ENCODE results near the gene ZBTB3. TPM values are rescaled to one million over a fixed set of nuclear protein-coding genes. Genes with fewer than 3 reads are reported as not detected.

Gene ZBTB3
- total and polyA plus RNA-seq, 9 of the 15 experiments (the other 6 are each of a cell fraction or from before 2014, with no cell fraction given) = 1.9 to 10.0 (median 4.9) TPM

- TF ChIP-seq, protein P1, sequence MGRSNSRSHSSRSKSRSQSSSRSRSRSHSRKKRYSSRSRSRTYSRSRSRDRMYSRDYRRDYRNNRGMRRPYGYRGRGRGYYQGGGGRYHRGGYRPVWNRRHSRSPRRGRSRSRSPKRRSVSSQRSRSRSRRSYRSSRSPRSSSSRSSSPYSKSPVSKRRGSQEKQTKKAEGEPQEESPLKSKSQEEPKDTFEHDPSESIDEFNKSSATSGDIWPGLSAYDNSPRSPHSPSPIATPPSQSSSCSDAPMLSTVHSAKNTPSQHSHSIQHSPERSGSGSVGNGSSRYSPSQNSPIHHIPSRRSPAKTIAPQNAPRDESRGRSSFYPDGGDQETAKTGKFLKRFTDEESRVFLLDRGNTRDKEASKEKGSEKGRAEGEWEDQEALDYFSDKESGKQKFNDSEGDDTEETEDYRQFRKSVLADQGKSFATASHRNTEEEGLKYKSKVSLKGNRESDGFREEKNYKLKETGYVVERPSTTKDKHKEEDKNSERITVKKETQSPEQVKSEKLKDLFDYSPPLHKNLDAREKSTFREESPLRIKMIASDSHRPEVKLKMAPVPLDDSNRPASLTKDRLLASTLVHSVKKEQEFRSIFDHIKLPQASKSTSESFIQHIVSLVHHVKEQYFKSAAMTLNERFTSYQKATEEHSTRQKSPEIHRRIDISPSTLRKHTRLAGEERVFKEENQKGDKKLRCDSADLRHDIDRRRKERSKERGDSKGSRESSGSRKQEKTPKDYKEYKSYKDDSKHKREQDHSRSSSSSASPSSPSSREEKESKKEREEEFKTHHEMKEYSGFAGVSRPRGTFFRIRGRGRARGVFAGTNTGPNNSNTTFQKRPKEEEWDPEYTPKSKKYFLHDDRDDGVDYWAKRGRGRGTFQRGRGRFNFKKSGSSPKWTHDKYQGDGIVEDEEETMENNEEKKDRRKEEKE (IDR thresholded peaks at IDR 0.05; ENCODE audit: borderline replicate concordance in 1 of 2, control insufficient read depth in 1 of 2, low read depth in 2 of 2, low read length in 1 of 2) = peak in 1 of 2 experiments; percentile 64; a peak in 1 of 4 replicates
- TF ChIP-seq FOXM1 (IDR thresholded peaks at IDR 0.05; ENCODE audit: low read depth) (no peak), FOXM1 (CRISPR knock-in tag; IDR thresholded peaks at IDR 0.05; ENCODE audit: low read depth) (no peak), ID3 (CRISPR knock-in tag; IDR thresholded peaks at IDR 0.05) (no peak), ID3 (tag; IDR thresholded peaks at IDR 0.05) (0 out of 2 replicates have a peak, but pooled peaks have one; percentile 47), MCM5 (IDR thresholded peaks at IDR 0.05; ENCODE audit: low read depth) (no peak), ZNF232 (CRISPR knock-in tag; IDR thresholded peaks at IDR 0.05) (0 out of 2 replicates have a peak, but pooled peaks have one; percentile 71), ZNF354B (CRISPR knock-in tag; IDR thresholded peaks at IDR 0.05) (no peak), PTBP1 (IDR thresholded peaks at IDR 0.05; ENCODE audit: low read depth, low read length) (no peak), ZNF589 (CRISPR knock-in tag; IDR thresholded peaks at IDR 0.05; ENCODE audit: low read depth) (no peak), PRMT5 (CRISPR knock-in tag; IDR thresholded peaks at IDR 0.05) (no peak), ZNF143 (CRISPR knock-in tag; IDR thresholded peaks at IDR 0.05) (peak; percentile 40; the same call in 1 of the 2 replicates)
- TF ChIP-seq, protein P2, sequence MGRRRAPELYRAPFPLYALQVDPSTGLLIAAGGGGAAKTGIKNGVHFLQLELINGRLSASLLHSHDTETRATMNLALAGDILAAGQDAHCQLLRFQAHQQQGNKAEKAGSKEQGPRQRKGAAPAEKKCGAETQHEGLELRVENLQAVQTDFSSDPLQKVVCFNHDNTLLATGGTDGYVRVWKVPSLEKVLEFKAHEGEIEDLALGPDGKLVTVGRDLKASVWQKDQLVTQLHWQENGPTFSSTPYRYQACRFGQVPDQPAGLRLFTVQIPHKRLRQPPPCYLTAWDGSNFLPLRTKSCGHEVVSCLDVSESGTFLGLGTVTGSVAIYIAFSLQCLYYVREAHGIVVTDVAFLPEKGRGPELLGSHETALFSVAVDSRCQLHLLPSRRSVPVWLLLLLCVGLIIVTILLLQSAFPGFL (CRISPR knock-in tag; IDR thresholded peaks at IDR 0.05) = no peak
- TF ChIP-seq, protein P3, sequence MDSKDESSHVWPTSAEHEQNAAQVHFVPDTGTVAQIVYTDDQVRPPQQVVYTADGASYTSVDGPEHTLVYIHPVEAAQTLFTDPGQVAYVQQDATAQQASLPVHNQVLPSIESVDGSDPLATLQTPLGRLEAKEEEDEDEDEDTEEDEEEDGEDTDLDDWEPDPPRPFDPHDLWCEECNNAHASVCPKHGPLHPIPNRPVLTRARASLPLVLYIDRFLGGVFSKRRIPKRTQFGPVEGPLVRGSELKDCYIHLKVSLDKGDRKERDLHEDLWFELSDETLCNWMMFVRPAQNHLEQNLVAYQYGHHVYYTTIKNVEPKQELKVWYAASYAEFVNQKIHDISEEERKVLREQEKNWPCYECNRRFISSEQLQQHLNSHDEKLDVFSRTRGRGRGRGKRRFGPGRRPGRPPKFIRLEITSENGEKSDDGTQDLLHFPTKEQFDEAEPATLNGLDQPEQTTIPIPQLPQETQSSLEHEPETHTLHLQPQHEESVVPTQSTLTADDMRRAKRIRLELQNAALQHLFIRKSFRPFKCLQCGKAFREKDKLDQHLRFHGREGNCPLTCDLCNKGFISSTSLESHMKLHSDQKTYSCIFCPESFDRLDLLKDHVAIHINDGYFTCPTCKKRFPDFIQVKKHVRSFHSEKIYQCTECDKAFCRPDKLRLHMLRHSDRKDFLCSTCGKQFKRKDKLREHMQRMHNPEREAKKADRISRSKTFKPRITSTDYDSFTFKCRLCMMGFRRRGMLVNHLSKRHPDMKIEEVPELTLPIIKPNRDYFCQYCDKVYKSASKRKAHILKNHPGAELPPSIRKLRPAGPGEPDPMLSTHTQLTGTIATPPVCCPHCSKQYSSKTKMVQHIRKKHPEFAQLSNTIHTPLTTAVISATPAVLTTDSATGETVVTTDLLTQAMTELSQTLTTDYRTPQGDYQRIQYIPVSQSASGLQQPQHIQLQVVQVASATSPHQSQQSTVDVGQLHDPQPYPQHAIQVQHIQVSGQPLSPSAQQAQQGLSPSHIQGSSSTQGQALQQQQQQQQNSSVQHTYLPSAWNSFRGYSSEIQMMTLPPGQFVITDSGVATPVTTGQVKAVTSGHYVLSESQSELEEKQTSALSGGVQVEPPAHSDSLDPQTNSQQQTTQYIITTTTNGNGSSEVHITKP (IDR thresholded peaks at IDR 0.05; ENCODE audit: partially characterized antibody) = no peak
- TF ChIP-seq, protein P4, sequence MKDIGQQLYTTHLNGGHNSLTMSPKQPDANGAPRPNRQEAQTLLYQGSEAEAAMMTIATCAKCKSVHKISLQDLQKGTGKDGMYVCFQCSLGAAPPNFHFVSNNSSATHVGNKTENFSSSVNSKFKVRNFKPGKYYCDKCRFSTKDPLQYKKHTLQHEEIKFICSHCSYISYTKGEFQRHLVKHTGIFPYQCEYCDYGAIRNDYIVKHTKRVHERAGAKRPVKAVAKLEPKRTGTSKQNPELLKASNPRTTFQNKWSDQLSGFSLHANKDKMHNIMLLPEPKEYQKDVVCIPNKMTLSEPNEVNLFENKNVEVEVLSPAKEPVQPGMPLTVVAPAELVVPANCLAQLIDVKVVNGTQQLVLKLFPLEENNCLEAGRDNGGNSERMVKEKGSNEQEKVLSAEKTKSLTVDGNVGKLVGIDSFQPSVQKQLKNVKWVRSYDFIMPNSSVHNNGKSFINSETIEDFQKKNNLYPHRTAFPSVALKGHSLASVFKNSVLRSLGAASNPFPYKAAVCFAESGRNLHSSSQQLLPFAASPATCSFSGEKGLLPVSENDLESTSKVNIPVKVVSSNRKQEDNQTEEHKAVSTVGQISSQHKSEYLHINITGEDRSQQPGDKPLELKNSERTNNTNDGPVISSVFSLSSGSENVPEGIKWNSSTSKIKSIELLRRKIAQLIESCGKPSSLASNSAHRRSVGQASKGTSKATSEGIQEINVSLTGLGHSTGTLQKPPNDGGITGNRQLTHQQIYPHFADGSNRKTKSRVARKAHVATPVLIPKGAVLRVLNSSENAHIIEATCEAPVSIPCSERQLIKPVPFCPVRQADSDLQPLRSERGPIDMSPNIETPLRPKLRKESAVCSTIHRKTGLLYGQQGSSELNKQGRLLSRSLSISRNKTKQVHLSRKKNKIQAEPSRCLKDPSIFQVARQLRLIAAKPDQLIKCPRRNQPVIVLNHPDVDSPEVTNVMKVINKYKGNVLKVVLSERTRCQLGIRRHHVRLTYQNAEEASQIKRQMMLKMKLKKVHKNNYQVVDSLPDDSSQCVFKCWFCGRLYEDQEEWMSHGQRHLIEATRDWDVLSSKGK (CRISPR knock-in tag; IDR thresholded peaks at IDR 0.05) = no peak
These were observed 37.7 kb upstream of the ZBTB3 start, which contains the start of gene TMEM223 (continued) for GRCh38 chr11:62791501-62792201.

Measured in K562 (cell line).